ENCODE measurements around the gene CERS6. TPM values are rescaled to one million over a fixed set of nuclear protein-coding genes. Genes with fewer than 3 reads are reported as not detected.

The CERS6 gene
- polyA plus RNA-seq, 4 donors = 41.8 to 50.6 (median 47.4) TPM

DNA sequence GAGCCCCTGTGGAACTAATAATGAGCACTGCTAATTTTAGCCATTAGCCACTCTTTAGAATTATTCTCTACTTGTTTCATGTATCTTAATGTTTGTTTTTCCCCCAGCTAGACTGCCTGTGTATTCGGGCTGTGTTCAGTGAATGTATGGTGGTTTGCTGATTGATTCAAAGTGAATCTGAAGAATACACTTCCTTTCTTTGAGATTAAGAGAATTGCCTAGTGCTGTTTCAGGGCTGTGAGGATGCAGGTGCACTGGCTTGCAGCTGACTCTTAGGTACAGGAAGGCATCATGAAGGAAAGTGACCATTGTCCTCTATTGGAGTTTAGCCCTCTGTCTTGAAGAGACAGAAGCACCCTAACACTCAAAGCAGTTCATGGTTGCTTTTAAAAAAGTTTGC is 138.7 kb downstream of the CERS6 start:
- DNase-seq (ENCODE audit: low read depth in 4 of 4, low spot score in 2 of 4) = no peak

DNA sequence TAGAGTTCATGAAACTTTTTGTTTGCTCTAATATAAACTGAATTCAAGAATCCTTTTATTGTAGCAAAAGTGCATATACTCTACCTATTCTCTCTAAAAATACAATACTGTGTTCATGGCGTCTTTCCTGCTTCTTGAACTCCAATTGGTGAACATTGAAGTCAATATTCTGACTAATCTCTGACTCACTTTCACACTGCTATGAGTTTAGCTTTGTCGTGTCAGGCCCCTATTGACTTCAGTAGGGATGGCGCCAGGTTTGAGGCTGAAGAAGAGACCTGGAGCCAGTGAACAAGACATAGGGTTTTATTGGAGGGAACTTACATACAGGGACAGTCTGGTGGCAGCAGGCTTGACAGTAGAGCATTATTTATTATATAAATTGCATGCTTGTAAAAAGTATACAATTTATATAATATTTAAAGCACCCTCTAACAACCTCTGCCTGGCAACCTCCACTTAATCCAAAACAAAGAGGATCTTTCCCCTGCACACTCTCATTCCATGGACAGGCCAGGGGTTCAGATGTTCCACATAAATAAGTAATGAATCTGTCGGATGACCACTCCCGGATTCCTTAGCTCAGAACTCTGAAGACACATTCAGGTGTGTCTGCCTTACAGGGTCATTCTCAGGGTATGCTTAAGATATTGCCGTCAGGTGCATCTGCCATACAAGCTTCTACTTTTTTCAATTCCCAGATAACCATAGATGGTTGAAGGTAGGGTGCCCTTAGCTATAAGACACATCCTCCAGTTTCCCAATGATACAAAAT is 141.0 kb downstream of the CERS6 start:
- no peak for DNase-seq (ENCODE audit: low read depth in 4 of 4, low spot score in 2 of 4)

DNA sequence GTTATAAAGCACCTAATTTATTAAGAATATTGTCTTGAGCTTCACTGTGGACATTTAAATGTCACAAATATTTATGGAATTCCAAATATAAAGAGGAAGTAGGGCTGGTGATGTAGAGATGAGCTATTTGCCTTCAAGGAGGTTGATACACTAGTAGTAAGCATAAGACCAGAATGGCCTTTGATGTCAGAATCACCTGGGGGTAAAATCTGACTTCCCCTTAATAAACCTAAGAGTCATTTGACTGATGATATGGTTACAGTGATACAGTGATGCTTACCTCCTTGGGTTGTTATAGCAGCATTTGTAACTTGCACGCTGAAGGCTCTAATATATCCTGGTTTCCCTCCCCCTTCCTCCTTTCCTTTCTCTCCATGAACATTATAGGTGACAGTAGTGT is 143.7 kb downstream of the CERS6 start:
- no peak for DNase-seq (ENCODE audit: low read depth in 4 of 4, low spot score in 2 of 4)

DNA sequence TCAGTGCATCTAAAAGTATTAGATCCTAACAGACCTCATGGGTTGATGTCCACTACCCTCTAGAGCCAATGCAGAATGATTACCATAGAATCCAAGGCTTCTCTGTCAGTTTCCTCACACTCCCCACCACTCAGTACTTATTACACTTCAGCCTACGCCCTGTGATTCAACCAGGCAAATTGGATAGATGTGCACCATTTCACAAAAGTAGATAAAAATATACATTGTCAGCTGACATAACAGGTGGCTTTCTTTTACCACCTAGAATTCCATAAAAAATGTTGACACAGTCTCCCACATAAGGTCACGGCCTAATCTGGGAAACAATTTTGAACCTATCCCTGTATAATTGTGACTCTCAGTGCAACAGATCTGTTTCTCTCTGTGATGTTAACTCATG is 144.9 kb downstream of the CERS6 start:
- no peak for DNase-seq (ENCODE audit: low read depth in 4 of 4, low spot score in 2 of 4)

DNA sequence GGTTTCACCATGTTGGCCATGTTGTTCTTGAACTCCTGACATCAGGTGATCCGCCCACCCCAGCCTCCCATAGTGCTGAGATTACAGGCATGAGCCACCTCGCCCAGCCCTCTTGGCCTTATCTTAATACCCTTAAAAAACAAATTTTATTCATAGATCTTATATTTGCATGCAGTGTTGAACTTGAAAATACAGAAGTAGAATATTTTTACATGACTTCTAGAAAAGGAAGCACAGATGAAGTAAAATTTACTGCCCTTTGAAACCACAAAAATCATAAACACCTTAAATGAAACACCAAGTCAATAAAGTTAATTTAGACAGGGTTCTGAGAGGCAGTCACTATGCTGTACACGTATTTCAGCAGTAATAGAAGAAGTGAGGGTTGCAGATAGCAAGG is 145.7 kb downstream of the CERS6 start:
- DNase-seq (ENCODE audit: low read depth in 4 of 4, low spot score in 2 of 4) = no peak

GRCh38 chr2:168602379-168602778 is 146.3 kb downstream of the CERS6 start:
- no peak for DNase-seq (ENCODE audit: low read depth in 4 of 4, low spot score in 2 of 4)

DNA sequence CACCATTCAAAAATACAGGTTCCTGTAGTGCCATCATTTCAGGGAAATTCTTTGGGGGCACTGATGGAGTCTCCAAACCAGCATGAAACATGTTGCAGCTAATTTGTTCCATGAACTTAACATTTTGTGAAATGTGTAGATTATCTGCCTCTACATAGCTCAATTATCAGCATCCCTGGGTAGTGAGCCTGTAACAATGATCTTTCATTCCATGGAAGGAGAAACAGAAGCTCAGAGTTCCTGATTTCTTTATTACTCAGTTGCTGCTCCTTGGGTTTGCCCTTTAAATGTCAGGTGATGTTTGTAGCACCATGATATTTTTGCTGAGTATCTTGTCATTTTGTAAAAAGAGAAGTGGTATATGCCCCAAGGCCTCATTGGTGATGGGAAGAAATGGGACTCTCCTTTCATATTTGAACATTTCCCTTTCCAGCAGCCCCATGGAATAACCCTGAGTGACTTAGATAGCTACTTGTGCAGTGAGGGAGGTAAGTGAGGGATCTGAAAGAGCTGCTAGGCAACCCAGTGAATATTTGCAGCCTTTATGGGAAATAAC is 146.9 kb downstream of the CERS6 start:
- no peak for DNase-seq (ENCODE audit: low read depth in 4 of 4, low spot score in 2 of 4)

- no peak for DNase-seq (ENCODE audit: low read depth in 4 of 4, low spot score in 2 of 4)
Observed at GRCh38 chr2:168603439-168603961, 147.4 kb downstream of the CERS6 start.

- no peak for DNase-seq (ENCODE audit: low read depth in 4 of 4, low spot score in 2 of 4)
Observed at GRCh38 chr2:168604252-168604651, 148.2 kb downstream of the CERS6 start.

- no peak for DNase-seq (ENCODE audit: low read depth in 4 of 4, low spot score in 2 of 4)
Observed at GRCh38 chr2:168607992-168608391, 151.9 kb downstream of the CERS6 start.

DNA sequence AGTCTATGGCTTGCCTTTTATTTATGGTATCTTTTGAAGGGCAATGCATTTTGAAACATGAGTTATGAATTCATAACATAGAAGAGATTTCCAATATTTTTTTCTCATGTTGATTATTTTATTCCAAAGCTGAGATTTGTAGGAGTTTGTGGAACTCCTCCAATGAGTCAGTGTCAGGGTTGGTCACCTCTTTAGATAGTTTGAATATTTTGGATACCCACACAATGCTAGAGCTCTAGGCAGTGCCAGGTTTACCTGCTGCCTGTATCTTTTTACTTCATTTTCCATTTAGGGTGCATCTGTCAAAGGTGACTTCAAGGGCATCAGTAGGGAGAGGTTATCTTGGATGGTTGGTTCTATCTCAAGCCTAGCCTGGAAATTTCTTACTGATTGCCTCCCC is 152.7 kb downstream of the CERS6 start:
- no peak for DNase-seq (ENCODE audit: low read depth in 4 of 4, low spot score in 2 of 4)

- DNase-seq (ENCODE audit: low read depth in 4 of 4, low spot score in 2 of 4) = no peak
Observed at GRCh38 chr2:168611091-168611490, 155.0 kb downstream of the CERS6 start.

DNA sequence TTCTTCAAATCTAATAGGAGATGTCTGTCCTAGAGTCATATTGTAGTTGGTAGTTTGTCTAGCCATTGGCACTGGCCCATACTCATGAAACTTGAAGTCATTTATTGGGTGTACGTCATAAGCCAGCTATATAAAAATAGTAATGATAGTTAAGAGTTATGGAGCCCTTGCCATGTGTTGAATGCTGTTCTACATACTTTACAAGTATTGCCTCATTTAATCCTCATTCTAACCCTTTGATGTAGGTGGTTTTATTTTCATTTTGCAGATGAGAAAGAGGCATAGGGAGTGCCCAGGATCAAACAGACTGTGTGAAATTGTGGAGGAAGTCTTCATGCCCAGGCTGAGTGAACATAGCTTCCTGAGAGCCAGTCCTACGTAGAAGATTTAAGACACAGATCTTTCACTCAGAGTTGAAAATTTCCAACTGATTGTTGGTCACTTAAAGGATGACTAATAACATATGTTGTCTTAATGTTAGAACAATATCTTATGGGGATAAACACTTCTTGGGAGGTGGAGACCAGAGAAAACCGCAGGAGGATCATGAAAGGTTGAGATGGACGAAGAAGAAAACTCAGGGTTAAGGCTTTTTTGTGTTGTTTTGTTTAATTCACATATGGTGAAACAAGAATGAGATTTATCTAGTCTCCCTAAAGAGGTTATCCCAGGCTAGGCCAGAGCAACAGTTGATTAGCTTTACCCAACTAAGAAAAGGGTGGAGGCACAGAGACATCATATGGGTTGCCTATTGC is 156.0 kb downstream of the CERS6 start:
- no peak for DNase-seq (ENCODE audit: low read depth in 4 of 4, low spot score in 2 of 4)

GRCh38 chr2:168612719-168613118 is 156.6 kb downstream of the CERS6 start:
- no peak for DNase-seq (ENCODE audit: low read depth in 4 of 4, low spot score in 2 of 4)

DNA sequence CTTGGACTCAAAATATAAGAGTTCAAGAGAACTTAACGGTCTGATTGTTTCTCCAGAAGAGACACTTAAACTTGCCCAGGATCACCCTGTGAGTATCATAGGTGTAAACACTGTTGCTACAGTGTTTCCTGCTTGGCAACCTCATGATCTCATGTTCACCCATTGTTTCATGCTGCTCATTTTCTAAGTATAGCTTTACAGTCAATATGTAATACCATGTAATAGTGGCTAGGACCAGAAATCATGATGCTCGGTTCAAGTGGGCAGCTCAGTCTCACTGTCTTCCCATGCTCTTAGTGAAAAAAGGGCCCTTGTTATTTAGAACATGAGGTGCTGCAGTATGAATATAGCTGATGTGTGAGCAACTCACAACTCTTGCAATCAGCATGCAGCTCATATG is 157.5 kb downstream of the CERS6 start:
- DNase-seq (ENCODE audit: low read depth in 4 of 4, low spot score in 2 of 4) = no peak

DNA sequence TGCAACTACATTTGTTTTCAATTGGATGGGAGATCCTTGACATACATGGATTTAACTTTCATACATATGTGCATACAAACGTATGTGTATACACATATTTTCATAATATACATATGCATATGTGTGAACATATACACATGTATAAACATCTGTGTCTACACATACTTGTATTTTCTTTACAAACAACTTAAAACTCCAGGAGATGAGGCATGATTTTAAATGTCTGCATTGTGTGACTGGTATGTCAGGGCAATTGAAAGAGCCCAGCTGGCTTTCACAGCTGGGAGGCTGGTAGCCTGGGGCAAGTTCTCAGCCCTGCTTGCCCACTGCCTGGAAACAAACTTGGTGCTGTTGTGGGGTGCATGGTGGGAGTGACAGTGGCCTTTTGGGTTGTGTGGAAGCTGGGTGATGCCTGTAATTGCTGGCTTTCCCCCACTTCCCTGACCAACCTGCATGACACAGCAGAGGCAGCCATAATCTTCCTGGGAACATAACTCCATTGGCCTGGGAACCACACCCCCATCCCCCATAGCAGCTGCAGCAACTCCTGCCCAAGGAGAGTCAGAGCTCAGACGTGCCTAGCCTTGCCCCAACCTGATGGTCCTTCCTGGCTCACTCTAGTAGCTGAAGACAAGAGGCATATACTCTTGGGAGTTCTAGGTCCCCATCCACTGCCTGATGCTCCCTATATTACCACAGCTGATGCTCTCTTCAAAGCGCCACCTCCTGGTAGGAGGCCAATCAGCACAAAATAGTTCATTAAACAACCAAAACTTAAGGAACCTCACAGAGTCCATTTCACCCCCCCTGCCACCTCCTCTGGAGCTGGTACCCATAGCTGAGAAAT is 158.3 kb downstream of the CERS6 start:
- DNase-seq (ENCODE audit: low read depth in 4 of 4, low spot score in 2 of 4) = no peak

DNA sequence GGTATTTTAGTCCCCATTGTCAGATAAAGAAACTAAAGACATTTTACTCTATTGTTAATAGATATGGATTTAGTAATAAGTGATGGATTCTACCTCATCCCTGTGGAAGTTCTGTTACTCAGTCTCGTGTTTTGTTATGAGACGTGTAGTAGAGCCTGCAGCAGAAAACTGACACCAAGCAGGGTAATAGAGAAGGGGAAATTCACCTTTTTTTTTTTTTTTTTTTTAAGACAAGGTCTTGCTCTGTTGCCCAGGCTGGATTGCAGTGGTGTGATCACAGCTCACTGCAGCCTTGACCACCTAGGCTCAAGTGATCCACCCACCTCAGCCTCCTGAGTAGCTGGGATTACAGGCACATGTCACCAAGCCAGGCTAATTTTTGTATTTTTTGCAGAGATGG is 164.5 kb downstream of the CERS6 start:
- DNase-seq (ENCODE audit: low read depth in 4 of 4, low spot score in 2 of 4) = no peak

DNA sequence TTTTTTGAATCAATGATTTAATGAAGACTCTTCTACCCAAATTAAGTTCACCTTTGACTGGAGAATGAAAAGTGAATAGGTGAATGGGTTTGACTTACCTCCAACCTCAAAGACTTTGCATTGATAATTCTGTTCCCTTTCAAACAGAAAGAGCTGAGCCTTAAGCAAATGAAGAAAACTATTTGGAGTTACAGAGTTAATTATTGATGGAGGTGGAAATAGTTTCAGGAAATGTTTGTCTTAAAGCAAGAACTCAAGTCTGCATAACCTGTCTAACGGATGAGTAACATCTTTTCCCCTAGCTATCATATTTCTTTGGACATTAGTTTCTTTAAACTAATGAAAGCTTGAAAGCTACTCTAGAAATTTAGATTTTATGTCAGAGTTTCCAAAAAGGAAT is 166.5 kb downstream of the CERS6 start:
- no peak for DNase-seq (ENCODE audit: low read depth in 4 of 4, low spot score in 2 of 4)

- no peak for DNase-seq (ENCODE audit: low read depth in 4 of 4, low spot score in 2 of 4)
Observed at GRCh38 chr2:168624028-168624427, 168.0 kb downstream of the CERS6 start.

- DNase-seq (ENCODE audit: low read depth in 4 of 4, low spot score in 2 of 4) = no peak
Observed at GRCh38 chr2:168626096-168626495, 170.0 kb downstream of the CERS6 start.

- DNase-seq (ENCODE audit: low read depth in 4 of 4, low spot score in 2 of 4) = no peak
Observed at GRCh38 chr2:168626647-168627046, 170.6 kb downstream of the CERS6 start.
